Muscle of arm (tissue), 12 donors: ENCODE data around the gene BEST4. TPM values are rescaled to one million over a fixed set of nuclear protein-coding genes. Genes with fewer than 3 reads are reported as not detected.
"Not testable (repeated sequence)": the region's sequence is repeated elsewhere in the genome, so short reads cannot be mapped to it uniquely, and the experiment has no call there.

Experiments
- DNase-seq: peaks from one replicate; pipeline ENCODE4 v3.0.0-alpha.2; 2013
- polyA plus RNA-seq, 12 donors: library from polyadenylated mRNA; unstranded; fragments of 120-200 nt; gene quantifications; one replicate each; pipeline ENCODE4 v1.2.1, GENCODE V29; 2013; ENCODE audit not compliant: insufficient read length in 12 of 12

Gene BEST4
- polyA plus RNA-seq, 12 donors = 0.10 to 7.0 (median 0.29) TPM; not detected in 1

DNA sequence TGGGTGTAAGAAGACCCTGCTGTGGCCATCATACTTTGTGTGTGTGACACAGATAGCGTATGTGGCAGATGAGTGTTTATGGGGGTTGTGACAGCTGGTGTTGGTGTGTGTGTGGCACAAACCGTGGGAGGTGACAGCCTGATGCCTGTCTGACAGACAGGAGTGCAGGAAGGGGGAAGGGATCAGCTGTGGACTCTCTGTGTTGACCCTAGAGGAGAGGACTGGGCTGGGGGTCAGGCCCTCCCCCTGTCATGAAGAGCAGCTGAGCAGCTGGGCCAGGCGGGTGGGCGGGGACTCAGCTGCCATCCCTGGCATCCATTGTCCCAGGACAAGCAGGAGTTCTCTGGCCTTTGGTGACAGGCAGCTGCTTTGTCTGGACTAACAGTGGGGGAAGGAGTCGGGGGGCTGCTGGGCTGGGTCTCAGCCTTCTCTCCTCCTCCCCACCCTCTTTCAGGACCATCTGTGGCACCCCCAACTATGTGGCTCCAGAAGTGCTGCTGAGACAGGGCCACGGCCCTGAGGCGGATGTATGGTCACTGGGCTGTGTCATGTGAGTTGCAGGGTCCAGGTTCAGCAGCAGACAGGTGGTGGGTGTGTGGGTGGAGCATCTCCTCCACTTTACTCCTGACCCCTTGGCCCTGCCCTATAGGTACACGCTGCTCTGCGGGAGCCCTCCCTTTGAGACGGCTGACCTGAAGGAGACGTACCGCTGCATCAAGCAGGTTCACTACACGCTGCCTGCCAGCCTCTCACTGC lies 14.5 kb upstream of the BEST4 start:
- no peak for DNase-seq

DNA sequence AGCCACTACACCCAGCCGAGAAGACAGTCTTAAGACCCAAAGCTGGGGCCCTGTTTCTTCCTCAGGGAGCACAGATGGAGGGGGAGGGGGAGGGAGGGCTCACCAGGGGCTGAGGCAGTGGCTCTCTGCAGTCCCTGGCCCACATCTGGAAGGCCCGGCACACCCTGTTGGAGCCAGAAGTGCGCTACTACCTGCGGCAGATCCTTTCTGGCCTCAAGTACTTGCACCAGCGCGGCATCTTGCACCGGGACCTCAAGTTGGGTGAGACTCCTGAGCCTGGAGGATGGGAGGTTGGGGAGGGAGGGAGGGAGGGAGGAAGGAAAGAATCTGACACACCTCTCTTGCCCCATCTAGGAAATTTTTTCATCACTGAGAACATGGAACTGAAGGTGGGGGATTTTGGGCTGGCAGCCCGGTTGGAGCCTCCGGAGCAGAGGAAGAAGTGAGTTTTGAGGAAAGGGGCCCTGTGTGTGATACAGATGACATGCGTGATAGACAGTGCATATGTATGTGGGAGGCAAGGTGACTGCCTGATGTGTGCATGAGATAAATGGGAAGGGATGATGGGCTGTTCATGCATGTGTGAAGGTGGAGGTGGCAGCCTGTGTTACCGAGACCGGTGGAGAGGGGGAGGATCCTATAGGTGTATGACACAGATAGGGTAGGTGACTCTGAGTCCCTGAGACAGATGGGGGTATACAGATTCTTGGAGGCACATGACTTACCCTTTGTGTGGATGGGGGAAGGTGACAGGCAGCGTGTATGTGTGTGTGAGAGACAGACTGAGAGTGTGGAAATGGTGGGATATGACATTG lies 13.7 kb upstream of the BEST4 start:
- no peak for DNase-seq

DNA sequence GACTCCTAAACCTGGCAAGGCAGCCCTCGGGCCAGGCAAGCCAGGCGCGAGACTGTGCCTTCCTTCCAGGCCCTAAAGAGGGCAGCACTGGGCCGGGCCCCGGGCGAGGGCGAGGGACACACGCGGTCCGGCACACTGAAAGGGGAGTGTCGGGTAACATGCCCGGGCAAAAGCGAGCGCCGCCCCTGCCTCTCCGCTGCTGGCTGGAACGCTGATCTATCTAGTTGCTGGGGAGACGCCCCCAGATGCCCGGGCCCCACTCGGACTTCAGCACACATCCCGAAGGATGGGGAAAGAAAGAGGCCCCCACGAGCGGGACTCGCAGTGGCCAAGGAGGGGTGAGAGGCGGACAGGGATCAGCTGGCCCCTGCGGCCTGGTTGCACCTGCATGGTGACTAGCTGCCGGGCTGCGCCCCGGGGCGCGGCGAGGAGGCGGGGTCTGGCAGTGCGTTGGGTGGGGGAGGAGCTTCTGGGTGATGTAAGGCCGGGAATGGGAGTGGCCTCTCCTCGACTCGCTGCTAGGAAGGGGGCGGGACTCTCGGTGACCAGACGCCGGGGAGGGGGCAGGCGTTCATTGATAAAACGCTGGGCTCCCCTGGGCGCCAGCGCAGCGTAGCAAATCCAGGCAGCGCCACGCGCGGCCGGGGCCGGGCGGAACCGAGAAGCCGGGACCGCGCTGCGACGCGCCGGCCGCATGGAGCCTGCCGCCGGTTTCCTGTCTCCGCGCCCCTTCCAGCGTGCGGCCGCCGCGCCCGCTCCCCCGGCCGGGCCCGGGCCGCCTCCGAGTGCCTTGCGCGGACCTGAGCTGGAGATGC lies 12.0 kb upstream of the BEST4 start, which contains the start of gene PLK3:
TSS of gene PLK3 (plus strand) at position 608 of the 815 bp plus-strand sequence. CDS start at position 695, 87 bp downstream.
- DNase-seq = peak; percentile 98

GRCh38 chr1:44798481-44799365 lies 10.8 kb upstream of the BEST4 start:
- DNase-seq = no peak

DNA sequence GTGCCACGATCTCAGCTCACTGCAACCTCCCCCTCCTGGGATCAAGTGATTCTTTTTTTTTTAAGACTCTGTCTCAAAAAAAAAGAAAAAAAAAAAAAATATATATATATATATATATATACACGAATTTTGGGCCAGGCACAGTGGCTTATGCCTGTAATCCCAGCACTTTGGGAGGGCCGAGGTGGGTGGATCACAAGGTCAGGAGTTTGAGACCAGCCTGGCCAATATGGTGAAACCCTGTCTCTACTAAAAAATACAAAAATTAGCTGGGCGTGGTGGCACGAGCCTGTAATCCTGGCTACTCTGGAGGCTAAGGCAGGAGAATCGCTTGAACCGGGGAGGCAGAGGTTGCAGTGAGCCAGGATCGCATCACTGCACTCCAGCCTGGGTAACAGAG lies 9.9 kb upstream of the BEST4 start:
- not testable (repeated sequence) for DNase-seq

DNA sequence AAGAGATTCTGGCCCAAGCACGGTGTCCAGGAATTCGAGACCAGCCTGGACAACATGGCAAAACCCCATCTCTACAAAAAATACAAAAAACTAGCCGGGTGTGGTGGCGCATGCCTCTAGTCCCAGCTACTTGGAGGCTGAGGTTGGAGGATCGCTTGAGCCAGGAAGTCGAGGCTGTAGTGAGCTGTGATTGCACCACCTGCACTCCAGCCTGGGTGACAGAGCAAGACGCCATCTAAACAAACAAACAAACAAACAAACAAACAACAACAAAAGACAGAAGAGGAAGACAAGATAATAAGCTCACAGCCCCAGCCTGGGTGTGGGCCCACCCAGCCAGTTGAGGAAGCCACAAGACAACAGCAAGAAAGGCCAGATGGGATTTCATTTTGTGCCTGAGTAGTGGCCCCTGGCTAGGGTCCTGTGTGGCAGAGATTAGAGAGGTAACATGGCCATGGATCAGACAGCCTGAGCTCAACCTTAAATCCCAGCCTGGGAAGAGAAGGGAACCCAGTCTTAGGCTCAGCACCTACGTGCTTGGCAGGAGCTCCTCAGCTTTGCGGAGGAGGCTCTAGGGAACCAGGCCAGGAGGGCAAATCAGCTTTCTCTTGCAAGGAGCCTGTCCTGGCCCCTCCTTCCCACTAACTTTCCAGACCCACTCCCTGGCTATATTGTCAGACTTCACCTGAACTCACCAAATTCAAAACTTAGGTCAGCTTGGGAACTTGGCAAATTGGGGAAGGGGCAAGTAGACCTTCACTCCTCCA lies 4.9 kb upstream of the BEST4 start:
- DNase-seq = no peak

GRCh38 chr1:44790968-44791801 lies 3.2 kb upstream of the BEST4 start:
- DNase-seq = no peak

DNA sequence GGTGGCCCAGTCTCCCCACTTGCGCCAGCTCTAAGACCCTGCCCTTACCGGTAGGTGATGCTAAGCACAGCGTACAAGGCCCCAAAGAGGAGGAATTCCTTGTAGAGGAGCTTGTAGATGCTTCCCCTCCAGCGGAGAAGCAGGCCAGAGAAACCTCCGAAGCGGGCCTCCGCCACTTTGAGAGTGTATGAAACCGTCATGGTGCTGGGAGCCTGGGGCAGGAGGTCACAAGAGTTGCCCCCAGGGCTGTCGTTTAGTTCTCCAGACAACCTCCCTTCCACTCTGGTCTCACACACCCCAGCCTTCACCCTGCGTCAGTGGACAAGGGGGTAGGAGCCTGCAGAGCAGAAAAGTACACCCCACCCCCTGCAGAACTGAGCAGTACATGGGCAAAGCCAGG lies 464 bp downstream of the BEST4 start:
- DNase-seq = no peak

- no peak for DNase-seq
These were observed 1.0 kb downstream of the BEST4 start for GRCh38 chr1:44786841-44787426.

GRCh38 chr1:44786138-44786840 lies 1.7 kb downstream of the BEST4 start:
- DNase-seq = no peak

GRCh38 chr1:44785501-44786137 lies 2.4 kb downstream of the BEST4 start:
- no peak for DNase-seq

DNA sequence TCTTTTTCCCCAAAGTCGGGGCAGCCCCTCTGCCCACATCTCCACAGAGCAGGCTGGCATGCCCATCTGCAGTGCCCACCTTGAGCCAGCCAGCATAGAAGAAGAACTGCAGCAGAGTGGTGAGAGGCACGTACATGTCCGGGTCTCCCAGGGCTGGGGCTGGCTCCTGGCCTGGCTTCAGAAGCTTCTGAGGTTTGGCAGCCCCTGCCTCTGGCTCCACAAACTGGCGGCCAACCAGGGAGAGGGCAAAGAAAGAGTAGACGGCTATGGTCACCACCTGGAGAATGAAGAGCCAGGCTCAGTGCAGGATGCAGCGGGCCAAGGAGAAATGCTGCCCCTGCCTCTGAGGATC lies 3.0 kb downstream of the BEST4 start:
- DNase-seq = no peak

- DNase-seq = no peak
These were observed 3.6 kb downstream of the BEST4 start for GRCh38 chr1:44784094-44785028.

DNA sequence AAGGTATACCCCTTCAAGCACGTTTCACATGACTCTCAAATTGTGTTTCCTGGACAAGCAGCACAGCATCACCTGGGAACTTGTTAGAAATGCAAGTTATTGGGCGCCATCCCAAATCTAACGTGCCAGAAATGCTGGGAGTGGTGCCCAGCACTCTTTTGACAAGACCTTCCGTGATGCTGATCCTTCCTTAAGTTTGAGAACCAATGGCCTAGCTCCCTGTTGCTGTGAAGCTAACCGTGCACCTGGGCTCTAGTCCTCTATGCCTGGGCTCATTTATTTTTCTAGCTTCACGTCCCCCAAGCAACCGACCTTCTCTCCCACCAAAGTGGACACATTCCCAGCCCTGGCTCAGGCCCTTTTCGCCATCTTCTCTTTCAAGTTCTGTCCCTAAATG lies 4.3 kb downstream of the BEST4 start:
- DNase-seq = no peak

DNA sequence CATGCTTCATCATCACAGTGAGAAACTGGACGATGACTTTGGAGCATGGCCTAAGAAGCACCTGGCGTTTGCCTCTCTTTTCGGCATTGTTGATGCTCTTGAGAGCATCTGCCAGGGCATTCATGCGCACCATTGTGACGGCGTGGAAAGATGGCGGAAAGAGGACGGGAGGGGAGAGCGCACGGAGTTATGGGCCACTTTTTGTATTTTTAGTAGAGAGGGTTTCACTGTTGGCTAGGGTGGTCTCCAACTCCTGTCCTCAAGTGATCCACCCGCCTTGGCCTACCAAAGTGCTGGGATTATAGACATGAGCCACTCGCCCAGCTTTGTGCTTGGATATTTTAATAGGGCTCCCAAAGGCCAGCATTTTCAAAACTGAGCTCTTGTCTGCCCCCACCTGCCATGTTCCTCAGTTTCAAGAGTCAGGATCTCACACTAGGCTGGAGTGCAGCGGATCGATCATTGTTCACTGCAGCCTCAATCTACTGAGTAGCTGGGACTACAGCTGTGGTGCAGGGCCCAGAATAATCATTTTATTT lies 7.3 kb downstream of the BEST4 start:
- DNase-seq = no peak
